Naive thymus-derived CD8-positive, alpha-beta T cell (primary cell): ENCODE results near the gene UTP4. TPM values are rescaled to one million over a fixed set of nuclear protein-coding genes. Genes with fewer than 3 reads are reported as not detected.
A peak's percentile ranks its signal among the peaks of the same experiment; 100 is the strongest.

Source experiments
- ATAC-seq, 2 donors: fragments of 150-1000 bp; cut with Tn5 transposase in 1 of 2; sonication (Bioruptor Pico), chemical (Tn5 transposase) in 1 of 2; 1 replicate in 1 of 2; 2 replicates in 1 of 2; pipeline ENCODE4 v1.10.0; 2021; ENCODE audit warnings: mild to moderate bottlenecking in 2 of 2, moderate library complexity in 2 of 2
- POLR2A ChIA-PET: fragments of 350-600 bp; sonication (Branson Sonifier 250); formaldehyde crosslinking; loops from one replicate; lab custom pipeline; 2021; ENCODE audit warnings: antibody characterized with exemption; lab: Charles Lee
- DNase-seq, 10 donors: peaks; one replicate each; pipeline versions ENCODE4 v3.0.0 to v3.0.0-alpha.2; 2020 to 2022
- H3K27ac Mint-ChIP-seq, 10 donors: one replicate each; pipeline ENCODE4 v1.8.0; 2020 to 2022; ENCODE audit warnings: mild to moderate bottlenecking in 10 of 10, mixed read lengths in 10 of 10, moderate library complexity in 4 of 10, inconsistent platforms in 1 of 10
- H3K27me3 Mint-ChIP-seq, 5 donors: one replicate each; pipeline ENCODE4 v1.8.0; 2021 to 2022; ENCODE audit warnings: mixed read lengths in 5 of 5
- H3K36me3 Mint-ChIP-seq, 3 donors: one replicate each; pipeline ENCODE4 v1.8.0; 2020 to 2022; ENCODE audit warnings: mixed read lengths in 3 of 3, mild to moderate bottlenecking in 2 of 3, inconsistent platforms in 1 of 3
- H3K4me1 Mint-ChIP-seq, 4 donors: one replicate each; pipeline ENCODE4 v1.8.0; 2021 to 2022; ENCODE audit warnings: mixed read lengths in 4 of 4
- H3K4me3 Mint-ChIP-seq, 10 donors: one replicate each; pipeline ENCODE4 v1.8.0; 2020 to 2022; ENCODE audit warnings: mild to moderate bottlenecking in 10 of 10, mixed read lengths in 10 of 10, moderate library complexity in 6 of 10, inconsistent platforms in 1 of 10
- H3K9me3 Mint-ChIP-seq, 9 donors: one replicate each; pipeline ENCODE4 v1.8.0; 2020 to 2022; ENCODE audit warnings: mixed read lengths in 9 of 9, mild to moderate bottlenecking in 3 of 9, inconsistent platforms in 1 of 9, moderate library complexity in 1 of 9
- polyA plus RNA-seq, 3 donors: library from polyadenylated mRNA; unstranded; fragments of 300-500 nt; fragmentation: Illumina TruSeq; gene quantifications; one replicate each; pipeline ENCODE4 v1.2.3, GENCODE V29; 2021
- total RNA-seq, 8 experiments: library from RNA in 2 of 8; stranded (reverse) in 2 of 8; gene quantifications; one replicate each; pipeline ENCODE4 v1.2.3 and lab custom pipeline; 2021 to 2026

UTP4 gene
- total and polyA plus RNA-seq, 5 experiments from 2014 or later = 41.8 to 77.6 (median 72.4) TPM

DNA sequence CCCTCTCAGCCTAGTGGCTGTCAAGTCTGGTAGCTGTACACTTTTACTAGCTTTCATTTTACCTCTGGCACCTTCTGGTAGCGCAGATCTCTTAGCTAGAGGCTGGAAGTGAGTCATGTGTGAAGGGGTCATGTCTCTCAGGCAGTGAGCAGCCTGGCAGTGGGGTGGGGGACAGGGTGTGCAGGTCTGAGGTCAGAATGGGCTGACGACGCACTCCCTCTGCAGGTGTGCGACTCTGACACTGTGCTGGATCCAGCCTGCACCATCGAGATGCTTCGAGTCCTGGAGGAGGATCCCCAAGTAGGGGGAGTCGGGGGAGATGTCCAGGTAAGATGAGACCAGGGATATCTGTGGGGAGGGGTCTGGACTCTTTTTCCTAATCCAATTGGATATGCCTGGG is 19.2 kb upstream of the UTP4 start:
- peaks cover 0 to 58% (median 22%) of the 10 kb centered on the region in 3 donors for H3K36me3 Mint-ChIP-seq
- H3K4me1 Mint-ChIP-seq = peaks cover 3 to 34% (median 13%) of the 10 kb centered on the region in 4 donors
- no peak overlapping the region for H3K27ac Mint-ChIP-seq
- DNase-seq (no peak), ATAC-seq (no peak)
- no peaks in the 10 kb centered on the region for H3K9me3 Mint-ChIP-seq
- no peak overlapping the region for H3K4me3 Mint-ChIP-seq
- POLR2A ChIA-PET = no interaction called here
- H3K27me3 Mint-ChIP-seq = peaks cover 2 to 17% (median 6%) of the 10 kb centered on the region in 5 donors

DNA sequence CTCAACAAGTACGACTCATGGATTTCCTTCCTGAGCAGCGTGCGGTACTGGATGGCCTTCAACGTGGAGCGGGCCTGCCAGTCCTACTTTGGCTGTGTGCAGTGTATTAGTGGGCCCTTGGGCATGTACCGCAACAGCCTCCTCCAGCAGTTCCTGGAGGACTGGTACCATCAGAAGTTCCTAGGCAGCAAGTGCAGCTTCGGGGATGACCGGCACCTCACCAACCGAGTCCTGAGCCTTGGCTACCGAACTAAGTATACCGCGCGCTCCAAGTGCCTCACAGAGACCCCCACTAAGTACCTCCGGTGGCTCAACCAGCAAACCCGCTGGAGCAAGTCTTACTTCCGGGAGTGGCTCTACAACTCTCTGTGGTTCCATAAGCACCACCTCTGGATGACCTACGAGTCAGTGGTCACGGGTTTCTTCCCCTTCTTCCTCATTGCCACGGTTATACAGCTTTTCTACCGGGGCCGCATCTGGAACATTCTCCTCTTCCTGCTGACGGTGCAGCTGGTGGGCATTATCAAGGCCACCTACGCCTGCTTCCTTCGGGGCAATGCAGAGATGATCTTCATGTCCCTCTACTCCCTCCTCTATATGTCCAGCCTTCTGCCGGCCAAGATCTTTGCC is 18.0 kb upstream of the UTP4 start:
- Mint-ChIP-seq H3K36me3 (peaks cover 0 to 63% (median 14%) of the 10 kb centered on the region in 3 donors), H3K27ac (peak overlapping the region in 2 of 10 donors; percentile 11 to 75), H3K27me3 (peaks cover 2 to 5% (median 3%) of the 10 kb centered on the region in 5 donors), H3K9me3 (no peaks in the 10 kb centered on the region), H3K4me1 (peaks cover 3 to 35% (median 13%) of the 10 kb centered on the region in 4 donors), H3K4me3 (no peak overlapping the region)
- DNase-seq (no peak), ATAC-seq (no peak)
- POLR2A ChIA-PET = interaction anchor here (0.6 kb wide), 1 partner anchor 94 kb away, joined by 3 read pairs; no protein-coding TSS in a partner anchor

DNA sequence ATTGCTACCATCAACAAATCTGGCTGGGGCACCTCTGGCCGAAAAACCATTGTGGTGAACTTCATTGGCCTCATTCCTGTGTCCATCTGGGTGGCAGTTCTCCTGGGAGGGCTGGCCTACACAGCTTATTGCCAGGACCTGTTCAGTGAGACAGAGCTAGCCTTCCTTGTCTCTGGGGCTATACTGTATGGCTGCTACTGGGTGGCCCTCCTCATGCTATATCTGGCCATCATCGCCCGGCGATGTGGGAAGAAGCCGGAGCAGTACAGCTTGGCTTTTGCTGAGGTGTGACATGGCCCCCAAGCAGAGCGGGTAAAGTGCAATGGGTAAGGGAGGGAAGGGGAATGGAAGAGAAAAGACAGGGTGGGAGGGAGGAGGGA is 17.5 kb upstream of the UTP4 start:
- POLR2A ChIA-PET = no interaction called here
- H3K36me3 Mint-ChIP-seq = peaks cover 0 to 63% (median 10%) of the 10 kb centered on the region in 3 donors
- DNase-seq = no peak
- no peak overlapping the region for H3K4me3 Mint-ChIP-seq
- no peak for ATAC-seq
- no peaks in the 10 kb centered on the region for H3K9me3 Mint-ChIP-seq
- H3K4me1 Mint-ChIP-seq = peaks cover 3 to 35% (median 13%) of the 10 kb centered on the region in 4 donors
- H3K27me3 Mint-ChIP-seq = peaks cover 0 to 2% (median 0%) of the 10 kb centered on the region in 5 donors
- peak overlapping the region in 1 of 10 donors; percentile 11 for H3K27ac Mint-ChIP-seq

DNA sequence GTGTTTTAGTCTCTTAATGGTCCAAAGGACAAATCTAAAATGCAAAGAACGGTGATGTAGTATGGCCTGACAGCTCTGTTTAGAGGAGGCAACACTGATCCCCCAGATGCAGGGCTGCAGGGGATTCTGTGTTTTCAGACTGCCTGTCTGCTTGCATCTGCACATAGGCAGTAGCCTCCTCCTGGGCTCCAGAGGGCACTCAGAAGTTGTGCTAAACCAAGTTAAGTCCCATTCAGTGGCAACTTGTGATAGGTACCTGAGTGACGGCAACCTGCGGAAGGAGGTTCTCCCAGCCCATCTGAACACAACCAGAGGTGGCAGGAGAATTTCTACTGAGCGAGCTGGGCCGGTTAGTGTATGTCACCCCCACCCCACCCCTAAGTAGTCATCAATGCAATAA is 17.1 kb upstream of the UTP4 start:
- peaks cover 0 to 65% (median 10%) of the 10 kb centered on the region in 3 donors for H3K36me3 Mint-ChIP-seq
- peak overlapping the region in 1 of 10 donors; percentile 7 for H3K27ac Mint-ChIP-seq
- peaks cover 0 to 2% (median 0%) of the 10 kb centered on the region in 5 donors for H3K27me3 Mint-ChIP-seq
- DNase-seq (no peak), ATAC-seq (no peak)
- H3K9me3 Mint-ChIP-seq = no peaks in the 10 kb centered on the region
- H3K4me1 Mint-ChIP-seq = peaks cover 3 to 35% (median 13%) of the 10 kb centered on the region in 4 donors
- POLR2A ChIA-PET = no interaction called here
- no peak overlapping the region for H3K4me3 Mint-ChIP-seq

DNA sequence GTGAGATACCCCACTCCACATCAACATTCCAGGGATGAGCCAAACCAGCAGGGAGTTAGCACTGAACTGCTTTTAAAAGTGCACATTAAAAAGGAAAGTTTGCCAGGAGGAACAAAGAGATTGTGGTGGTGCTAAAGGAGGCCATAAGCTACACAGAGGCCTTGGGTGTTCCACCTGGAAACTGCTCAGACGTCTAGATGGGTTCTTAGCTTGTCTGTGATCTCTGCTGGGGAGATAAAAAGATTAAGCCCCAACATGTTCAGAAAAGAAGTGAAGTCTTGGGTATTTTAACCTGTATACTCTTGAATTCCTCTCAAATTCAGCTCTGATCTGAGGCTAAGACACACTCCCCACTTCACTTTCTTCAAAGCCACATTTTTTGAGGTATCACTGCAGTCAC is 16.6 kb upstream of the UTP4 start:
- Mint-ChIP-seq H3K4me1 (peaks cover 3 to 35% (median 13%) of the 10 kb centered on the region in 4 donors), H3K4me3 (no peak overlapping the region), H3K9me3 (no peaks in the 10 kb centered on the region), H3K27me3 (no peaks in the 10 kb centered on the region), H3K36me3 (peaks cover 0 to 65% (median 6%) of the 10 kb centered on the region in 3 donors), H3K27ac (peak overlapping the region in 2 of 10 donors; percentile 7 to 22)
- POLR2A ChIA-PET = interaction anchor here (0.6 kb wide), 1 partner anchor 67 kb away, joined by 4 read pairs; no protein-coding TSS in a partner anchor
- no peak for ATAC-seq
- no peak for DNase-seq

DNA sequence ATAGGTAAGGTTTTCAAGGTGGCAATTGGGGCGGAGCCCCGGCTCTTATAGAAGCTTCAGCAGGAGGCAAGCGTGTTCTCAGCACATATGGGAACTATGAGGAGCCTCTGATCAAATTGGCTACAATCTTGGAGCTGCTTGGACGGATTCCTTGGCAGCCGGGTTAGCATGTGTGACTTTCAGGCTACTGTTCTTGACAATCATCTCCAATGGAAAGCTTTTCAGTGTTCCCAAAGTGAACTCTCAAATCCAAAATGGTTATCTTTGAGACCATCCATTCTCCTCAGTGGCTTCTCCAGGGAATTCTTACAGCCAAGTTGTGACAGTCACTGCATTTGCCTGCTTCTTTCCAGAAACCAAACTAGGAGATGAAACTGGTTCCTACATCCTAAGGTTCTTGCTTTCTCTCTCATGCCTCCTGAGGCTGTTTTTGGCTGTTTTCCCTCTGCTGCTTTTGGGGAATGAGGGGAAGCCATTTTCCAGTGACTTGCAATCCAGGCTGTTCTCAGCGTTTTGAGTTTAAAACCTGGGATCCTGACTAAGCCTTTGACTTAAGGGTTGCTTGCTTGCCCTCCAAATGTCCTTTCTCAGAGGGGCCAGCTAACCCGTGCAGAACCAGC is 16.1 kb upstream of the UTP4 start:
- peaks cover 5 to 35% (median 15%) of the 10 kb centered on the region in 4 donors for H3K4me1 Mint-ChIP-seq
- DNase-seq (no peak), ATAC-seq (no peak)
- no peak overlapping the region for H3K27ac Mint-ChIP-seq
- no peaks in the 10 kb centered on the region for H3K9me3 Mint-ChIP-seq
- peaks cover 0 to 67% (median 7%) of the 10 kb centered on the region in 3 donors for H3K36me3 Mint-ChIP-seq
- H3K27me3 Mint-ChIP-seq = no peaks in the 10 kb centered on the region
- POLR2A ChIA-PET = interaction anchor here (0.6 kb wide), 1 partner anchor 67 kb away, joined by 4 read pairs; no protein-coding TSS in a partner anchor
- H3K4me3 Mint-ChIP-seq = no peak overlapping the region

DNA sequence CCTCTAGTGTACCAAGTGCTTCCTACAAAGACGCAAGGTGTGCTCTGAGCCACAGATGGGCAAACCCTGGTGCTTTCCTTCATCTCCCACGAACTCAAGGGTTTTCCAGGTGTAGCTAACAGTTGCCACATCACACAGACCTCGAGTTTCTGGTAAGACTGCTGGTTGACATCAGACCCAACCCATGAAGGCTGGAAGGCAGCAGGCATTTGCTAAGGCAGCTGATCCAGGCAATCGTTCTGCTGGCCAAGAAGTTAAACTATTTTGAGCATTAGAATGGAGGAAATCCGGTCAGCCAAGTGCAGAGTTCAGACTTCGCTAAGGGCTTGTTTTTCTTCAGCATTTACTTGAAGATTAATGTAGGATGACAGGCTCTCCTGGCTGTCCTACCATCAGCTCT is 15.5 kb upstream of the UTP4 start:
- Mint-ChIP-seq H3K4me1 (peaks cover 5 to 35% (median 16%) of the 10 kb centered on the region in 4 donors), H3K27ac (no peak overlapping the region), H3K27me3 (no peaks in the 10 kb centered on the region), H3K36me3 (peaks cover 0 to 70% (median 5%) of the 10 kb centered on the region in 3 donors), H3K9me3 (no peaks in the 10 kb centered on the region), H3K4me3 (no peak overlapping the region)
- no peak for ATAC-seq
- DNase-seq = no peak
- POLR2A ChIA-PET = no interaction called here

DNA sequence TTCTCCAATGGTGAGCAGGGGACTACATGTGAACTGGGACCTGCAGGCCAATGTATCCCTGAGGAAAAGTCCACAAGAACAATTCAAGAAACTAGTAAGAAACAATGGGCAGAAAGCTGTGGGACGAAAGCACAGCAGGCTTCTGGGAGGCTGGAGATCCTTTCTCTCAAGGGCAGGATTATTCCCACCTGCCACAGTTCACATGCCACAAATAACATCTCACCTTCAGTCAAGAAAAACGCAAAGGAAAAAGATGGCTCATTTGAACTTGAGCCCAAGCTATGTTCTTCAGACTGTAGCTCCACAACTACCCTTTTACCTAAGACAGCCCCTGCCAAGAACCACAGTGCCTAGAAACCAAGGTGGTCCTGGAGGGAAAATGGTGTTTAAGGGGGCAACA is 14.0 kb upstream of the UTP4 start:
- H3K4me3 Mint-ChIP-seq = no peak overlapping the region
- peaks cover 0 to 65% (median 5%) of the 10 kb centered on the region in 3 donors for H3K36me3 Mint-ChIP-seq
- POLR2A ChIA-PET = interaction anchor here (1.2 kb wide), 1 partner anchor 14 kb away, joined by 3 read pairs; the partner anchor contains the start of genes CHTF8 and UTP4
- H3K9me3 Mint-ChIP-seq = no peaks in the 10 kb centered on the region
- H3K27ac Mint-ChIP-seq = peak overlapping the region in 2 of 10 donors; percentile 24 to 47
- no peak for ATAC-seq
- DNase-seq = no peak
- no peaks in the 10 kb centered on the region for H3K27me3 Mint-ChIP-seq
- peaks cover 5 to 30% (median 15%) of the 10 kb centered on the region in 4 donors for H3K4me1 Mint-ChIP-seq

DNA sequence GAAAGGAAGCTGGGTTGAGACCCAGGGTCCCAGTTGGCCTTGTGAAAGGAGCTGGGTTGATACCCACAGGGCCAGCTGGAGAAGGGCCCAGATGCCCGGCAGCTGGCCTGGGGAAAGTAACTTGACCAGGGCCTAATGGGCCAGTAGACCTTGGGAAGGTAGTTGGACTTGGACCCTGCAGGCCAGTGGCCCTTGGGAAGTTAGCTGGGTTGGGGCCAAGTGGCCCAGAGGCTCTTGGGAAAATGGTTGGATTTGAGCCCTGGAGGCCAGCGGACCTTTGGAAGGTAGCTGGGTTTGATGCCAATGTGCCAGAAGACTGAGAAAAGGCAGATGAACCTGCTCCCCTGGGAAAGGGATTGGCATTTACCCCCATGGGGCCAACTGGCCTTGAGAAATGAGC is 13.5 kb upstream of the UTP4 start:
- ATAC-seq = no peak
- POLR2A ChIA-PET = interaction anchor here (1.2 kb wide), 1 partner anchor 14 kb away, joined by 3 read pairs; the partner anchor contains the start of genes CHTF8 and UTP4
- Mint-ChIP-seq H3K27me3 (no peaks in the 10 kb centered on the region), H3K4me3 (no peak overlapping the region), H3K9me3 (no peaks in the 10 kb centered on the region), H3K36me3 (peaks cover 0 to 65% (median 5%) of the 10 kb centered on the region in 3 donors), H3K27ac (no peak overlapping the region), H3K4me1 (peaks cover 7 to 27% (median 17%) of the 10 kb centered on the region in 4 donors)
- no peak for DNase-seq

DNA sequence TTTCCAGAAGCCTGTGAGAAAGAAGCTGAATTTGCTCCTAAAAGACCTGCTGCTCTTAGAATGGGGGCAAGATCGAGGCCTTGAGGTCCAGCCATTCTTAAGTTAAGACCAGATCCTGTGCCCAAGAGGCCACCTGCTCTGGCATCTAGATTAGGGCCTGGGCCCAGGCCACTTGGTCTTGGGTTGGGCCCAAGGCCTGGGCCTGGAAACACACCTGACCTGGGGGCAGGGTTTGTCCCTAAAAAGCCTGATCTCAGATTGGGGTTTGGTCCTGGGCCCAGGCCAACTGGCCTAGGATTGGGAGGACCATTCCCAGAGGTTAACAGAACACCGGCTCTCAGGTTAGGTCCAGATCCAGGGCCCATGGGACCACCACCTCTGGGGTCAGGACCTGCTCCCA is 12.9 kb upstream of the UTP4 start:
- POLR2A ChIA-PET = interaction anchor here (1.2 kb wide), 1 partner anchor 13 kb away, joined by 3 read pairs; the partner anchor contains the start of genes CHTF8 and UTP4
- ATAC-seq (no peak), DNase-seq (no peak)
- Mint-ChIP-seq H3K9me3 (no peaks in the 10 kb centered on the region), H3K27me3 (no peaks in the 10 kb centered on the region), H3K4me1 (peaks cover 8 to 29% (median 19%) of the 10 kb centered on the region in 4 donors), H3K36me3 (peaks cover 0 to 65% (median 5%) of the 10 kb centered on the region in 3 donors), H3K4me3 (no peak overlapping the region), H3K27ac (peak overlapping the region in 1 of 10 donors; percentile 7)

DNA sequence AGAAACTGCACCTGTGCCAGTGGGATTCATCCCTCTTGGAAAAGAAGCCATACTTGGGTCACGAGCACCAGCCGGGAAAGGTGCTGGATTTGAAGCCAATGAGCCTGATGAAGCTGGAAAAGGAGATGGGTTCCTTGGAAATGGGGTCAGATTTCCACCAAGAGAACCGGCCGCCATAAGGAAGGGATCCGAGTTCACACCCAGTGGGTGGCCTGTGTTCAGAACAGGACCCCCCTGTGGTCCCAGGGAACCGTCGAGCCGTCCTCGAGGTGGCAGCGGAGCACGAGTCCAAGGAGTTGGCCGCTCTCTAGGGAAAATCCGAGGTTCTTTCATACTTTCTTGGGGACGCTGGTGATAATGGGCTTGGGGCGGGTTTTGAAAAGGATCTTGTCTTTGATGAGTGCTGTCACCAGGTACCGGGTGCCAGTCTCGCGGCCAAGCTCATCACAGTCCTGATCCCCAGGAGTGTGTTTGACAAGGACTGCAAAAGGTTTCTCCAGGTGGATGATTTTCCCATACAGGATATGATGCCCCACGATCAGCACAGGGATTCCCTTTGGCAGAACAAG is 12.3 kb upstream of the UTP4 start:
- Mint-ChIP-seq H3K9me3 (no peaks in the 10 kb centered on the region), H3K27me3 (no peaks in the 10 kb centered on the region), H3K27ac (peak overlapping the region in 2 of 10 donors; percentile 13 to 27), H3K36me3 (peaks cover 0 to 59% (median 5%) of the 10 kb centered on the region in 3 donors), H3K4me1 (peaks cover 10 to 27% (median 18%) of the 10 kb centered on the region in 4 donors), H3K4me3 (no peak overlapping the region)
- ATAC-seq = no peak
- no peak for DNase-seq
- POLR2A ChIA-PET = no interaction called here

DNA sequence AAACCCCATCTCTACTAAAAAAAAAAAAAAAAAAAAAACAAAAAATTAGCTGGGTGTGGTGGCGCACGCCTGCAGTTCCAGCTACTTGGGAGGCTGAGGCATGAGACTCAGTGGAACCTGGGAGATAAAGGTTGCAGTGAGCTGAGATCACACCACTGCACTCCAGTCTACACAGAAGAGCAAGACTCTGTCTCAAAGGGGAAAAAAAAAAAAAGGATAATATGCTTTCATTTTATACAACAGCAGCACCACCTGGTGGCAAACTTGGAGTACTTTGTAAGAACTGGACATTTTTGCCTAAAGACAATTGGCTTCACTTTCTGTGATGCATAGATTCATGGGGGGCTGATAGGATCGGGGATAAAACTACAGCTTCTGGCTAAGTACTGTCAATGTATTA is 8.5 kb upstream of the UTP4 start:
- Mint-ChIP-seq H3K36me3 (peaks cover 4 to 54% (median 5%) of the 10 kb centered on the region in 3 donors), H3K27ac (peak overlapping the region in 4 of 10 donors; percentile 9 to 63 (median 30)), H3K4me3 (no peak overlapping the region), H3K27me3 (no peaks in the 10 kb centered on the region), H3K9me3 (no peaks in the 10 kb centered on the region), H3K4me1 (peaks cover 8 to 38% (median 30%) of the 10 kb centered on the region in 4 donors)
- DNase-seq = peak; percentile 45 to 83 (median 66)
- ATAC-seq = peak; percentile 87 to 89
- POLR2A ChIA-PET = interaction anchor here (0.6 to 2.1 kb wide), 3 partner anchors 9 to 281 kb away, joined by 3 to 9 read pairs (median 4); partner anchors contain the start of genes CHTF8, HAS3 and UTP4
